ENCODE data around the gene BPGM. TPM values are rescaled to one million over a fixed set of nuclear protein-coding genes. Genes with fewer than 3 reads are reported as not detected.

Gene BPGM
- total and polyA plus RNA-seq, 2 experiments from 2014 or later, result 16.9 TPM

DNA sequence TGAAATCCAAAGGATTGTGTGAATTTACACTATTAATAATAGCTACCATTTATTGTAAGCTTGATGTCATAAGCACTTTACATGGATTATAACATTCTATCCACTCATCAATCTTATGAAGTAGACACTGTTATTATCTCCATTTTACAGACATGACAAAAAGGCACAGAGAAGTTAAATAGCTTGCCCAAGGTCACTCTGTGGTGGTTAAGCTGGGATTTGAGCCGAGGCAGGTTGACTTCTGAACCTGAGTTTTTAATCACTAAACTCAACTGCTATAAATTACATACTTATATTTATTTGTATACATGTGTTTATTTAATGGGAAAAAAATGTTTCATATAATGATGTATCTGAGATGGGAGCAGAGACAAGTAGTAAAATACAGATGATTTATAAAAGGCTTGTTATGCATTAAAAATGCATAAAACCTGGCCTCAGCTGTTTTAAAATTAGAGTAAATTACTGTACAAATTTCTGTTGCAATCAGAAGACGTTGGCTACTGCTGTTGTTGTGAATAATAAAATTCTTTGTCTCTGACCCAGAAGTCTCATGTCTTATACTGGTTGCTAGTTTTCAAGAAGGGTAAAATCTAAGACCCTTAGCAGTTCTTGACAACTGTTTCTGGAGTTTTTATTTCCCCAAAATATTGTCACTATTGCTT lies 71.7 kb downstream of the BPGM start:
- Mint-ChIP-seq H3K27ac (no peak overlapping the region), H3K36me3 (ENCODE audit: low read depth) (no peaks in the 10 kb centered on the region), H3K4me3 (no peak overlapping the region), H3K4me1 (no peaks in the 10 kb centered on the region), H3K9me3 (no peaks in the 10 kb centered on the region), H3K27me3 (ENCODE audit: insufficient read depth, low read depth, poor library complexity) (peaks cover 3% of the 10 kb centered on the region)
- DNase-seq (ENCODE audit: low spot score) (no peak), ATAC-seq (no peak)
- no peaks in the 10 kb centered on the region for H3K27me3 ChIP-seq (ENCODE audit: insufficient read depth)
- no peak overlapping the region for H2AFZ ChIP-seq
- no peaks in the 10 kb centered on the region for H3K79me2 ChIP-seq (replicated peaks; ENCODE audit: insufficient read depth)
- no peak for TF ChIP-seq EZH2 (IDR thresholded peaks at IDR 0.05; ENCODE audit: low read depth, unreplicated experiment)
- TF ChIP-seq JUNB (IDR thresholded peaks at IDR 0.05; ENCODE audit: unreplicated experiment), result no peak
- no peak for TF ChIP-seq ZNF331 (CRISPR knock-in tag; IDR thresholded peaks at IDR 0.05; ENCODE audit: low read depth)
- TF ChIP-seq, protein P1, sequence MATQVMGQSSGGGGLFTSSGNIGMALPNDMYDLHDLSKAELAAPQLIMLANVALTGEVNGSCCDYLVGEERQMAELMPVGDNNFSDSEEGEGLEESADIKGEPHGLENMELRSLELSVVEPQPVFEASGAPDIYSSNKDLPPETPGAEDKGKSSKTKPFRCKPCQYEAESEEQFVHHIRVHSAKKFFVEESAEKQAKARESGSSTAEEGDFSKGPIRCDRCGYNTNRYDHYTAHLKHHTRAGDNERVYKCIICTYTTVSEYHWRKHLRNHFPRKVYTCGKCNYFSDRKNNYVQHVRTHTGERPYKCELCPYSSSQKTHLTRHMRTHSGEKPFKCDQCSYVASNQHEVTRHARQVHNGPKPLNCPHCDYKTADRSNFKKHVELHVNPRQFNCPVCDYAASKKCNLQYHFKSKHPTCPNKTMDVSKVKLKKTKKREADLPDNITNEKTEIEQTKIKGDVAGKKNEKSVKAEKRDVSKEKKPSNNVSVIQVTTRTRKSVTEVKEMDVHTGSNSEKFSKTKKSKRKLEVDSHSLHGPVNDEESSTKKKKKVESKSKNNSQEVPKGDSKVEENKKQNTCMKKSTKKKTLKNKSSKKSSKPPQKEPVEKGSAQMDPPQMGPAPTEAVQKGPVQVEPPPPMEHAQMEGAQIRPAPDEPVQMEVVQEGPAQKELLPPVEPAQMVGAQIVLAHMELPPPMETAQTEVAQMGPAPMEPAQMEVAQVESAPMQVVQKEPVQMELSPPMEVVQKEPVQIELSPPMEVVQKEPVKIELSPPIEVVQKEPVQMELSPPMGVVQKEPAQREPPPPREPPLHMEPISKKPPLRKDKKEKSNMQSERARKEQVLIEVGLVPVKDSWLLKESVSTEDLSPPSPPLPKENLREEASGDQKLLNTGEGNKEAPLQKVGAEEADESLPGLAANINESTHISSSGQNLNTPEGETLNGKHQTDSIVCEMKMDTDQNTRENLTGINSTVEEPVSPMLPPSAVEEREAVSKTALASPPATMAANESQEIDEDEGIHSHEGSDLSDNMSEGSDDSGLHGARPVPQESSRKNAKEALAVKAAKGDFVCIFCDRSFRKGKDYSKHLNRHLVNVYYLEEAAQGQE (IDR thresholded peaks at IDR 0.05; ENCODE audit: unreplicated experiment), result no peak
- TF ChIP-seq EZH2phosphoT487 (IDR thresholded peaks at IDR 0.05; ENCODE audit: unreplicated experiment), result no peak
- TF ChIP-seq STAT1 (IDR thresholded peaks at IDR 0.05; ENCODE audit: unreplicated experiment), result no peak
- TF ChIP-seq CREB1 (CRISPR knock-in tag; IDR thresholded peaks at IDR 0.05; ENCODE audit: low read depth), result no peak
- TF ChIP-seq, protein P2, sequence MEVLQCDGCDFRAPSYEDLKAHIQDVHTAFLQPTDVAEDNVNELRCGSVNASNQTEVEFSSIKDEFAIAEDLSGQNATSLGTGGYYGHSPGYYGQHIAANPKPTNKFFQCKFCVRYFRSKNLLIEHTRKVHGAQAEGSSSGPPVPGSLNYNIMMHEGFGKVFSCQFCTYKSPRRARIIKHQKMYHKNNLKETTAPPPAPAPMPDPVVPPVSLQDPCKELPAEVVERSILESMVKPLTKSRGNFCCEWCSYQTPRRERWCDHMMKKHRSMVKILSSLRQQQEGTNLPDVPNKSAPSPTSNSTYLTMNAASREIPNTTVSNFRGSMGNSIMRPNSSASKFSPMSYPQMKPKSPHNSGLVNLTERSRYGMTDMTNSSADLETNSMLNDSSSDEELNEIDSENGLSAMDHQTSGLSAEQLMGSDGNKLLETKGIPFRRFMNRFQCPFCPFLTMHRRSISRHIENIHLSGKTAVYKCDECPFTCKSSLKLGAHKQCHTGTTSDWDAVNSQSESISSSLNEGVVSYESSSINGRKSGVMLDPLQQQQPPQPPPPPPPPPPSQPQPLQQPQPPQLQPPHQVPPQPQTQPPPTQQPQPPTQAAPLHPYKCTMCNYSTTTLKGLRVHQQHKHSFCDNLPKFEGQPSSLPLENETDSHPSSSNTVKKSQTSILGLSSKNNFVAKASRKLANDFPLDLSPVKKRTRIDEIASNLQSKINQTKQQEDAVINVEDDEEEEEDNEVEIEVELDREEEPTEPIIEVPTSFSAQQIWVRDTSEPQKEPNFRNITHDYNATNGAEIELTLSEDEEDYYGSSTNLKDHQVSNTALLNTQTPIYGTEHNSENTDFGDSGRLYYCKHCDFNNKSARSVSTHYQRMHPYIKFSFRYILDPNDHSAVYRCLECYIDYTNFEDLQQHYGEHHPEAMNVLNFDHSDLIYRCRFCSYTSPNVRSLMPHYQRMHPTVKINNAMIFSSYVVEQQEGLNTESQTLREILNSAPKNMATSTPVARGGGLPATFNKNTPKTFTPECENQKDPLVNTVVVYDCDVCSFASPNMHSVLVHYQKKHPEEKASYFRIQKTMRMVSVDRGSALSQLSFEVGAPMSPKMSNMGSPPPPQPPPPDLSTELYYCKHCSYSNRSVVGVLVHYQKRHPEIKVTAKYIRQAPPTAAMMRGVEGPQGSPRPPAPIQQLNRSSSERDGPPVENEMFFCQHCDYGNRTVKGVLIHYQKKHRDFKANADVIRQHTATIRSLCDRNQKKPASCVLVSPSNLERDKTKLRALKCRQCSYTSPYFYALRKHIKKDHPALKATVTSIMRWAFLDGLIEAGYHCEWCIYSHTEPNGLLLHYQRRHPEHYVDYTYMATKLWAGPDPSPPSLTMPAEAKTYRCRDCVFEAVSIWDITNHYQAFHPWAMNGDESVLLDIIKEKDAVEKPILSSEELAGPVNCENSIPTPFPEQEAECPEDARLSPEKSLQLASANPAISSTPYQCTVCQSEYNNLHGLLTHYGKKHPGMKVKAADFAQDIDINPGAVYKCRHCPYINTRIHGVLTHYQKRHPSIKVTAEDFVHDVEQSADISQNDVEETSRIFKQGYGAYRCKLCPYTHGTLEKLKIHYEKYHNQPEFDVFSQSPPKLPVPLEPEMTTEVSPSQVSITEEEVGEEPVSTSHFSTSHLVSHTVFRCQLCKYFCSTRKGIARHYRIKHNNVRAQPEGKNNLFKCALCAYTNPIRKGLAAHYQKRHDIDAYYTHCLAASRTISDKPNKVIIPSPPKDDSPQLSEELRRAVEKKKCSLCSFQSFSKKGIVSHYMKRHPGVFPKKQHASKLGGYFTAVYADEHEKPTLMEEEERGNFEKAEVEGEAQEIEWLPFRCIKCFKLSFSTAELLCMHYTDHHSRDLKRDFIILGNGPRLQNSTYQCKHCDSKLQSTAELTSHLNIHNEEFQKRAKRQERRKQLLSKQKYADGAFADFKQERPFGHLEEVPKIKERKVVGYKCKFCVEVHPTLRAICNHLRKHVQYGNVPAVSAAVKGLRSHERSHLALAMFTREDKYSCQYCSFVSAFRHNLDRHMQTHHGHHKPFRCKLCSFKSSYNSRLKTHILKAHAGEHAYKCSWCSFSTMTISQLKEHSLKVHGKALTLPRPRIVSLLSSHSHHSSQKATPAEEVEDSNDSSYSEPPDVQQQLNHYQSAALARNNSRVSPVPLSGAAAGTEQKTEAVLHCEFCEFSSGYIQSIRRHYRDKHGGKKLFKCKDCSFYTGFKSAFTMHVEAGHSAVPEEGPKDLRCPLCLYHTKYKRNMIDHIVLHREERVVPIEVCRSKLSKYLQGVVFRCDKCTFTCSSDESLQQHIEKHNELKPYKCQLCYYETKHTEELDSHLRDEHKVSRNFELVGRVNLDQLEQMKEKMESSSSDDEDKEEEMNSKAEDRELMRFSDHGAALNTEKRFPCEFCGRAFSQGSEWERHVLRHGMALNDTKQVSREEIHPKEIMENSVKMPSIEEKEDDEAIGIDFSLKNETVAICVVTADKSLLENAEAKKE (CRISPR knock-in tag; IDR thresholded peaks at IDR 0.05), result no peak
- TF ChIP-seq ZNF114 (CRISPR knock-in tag; IDR thresholded peaks at IDR 0.05), result no peak
- TF ChIP-seq, protein P3, sequence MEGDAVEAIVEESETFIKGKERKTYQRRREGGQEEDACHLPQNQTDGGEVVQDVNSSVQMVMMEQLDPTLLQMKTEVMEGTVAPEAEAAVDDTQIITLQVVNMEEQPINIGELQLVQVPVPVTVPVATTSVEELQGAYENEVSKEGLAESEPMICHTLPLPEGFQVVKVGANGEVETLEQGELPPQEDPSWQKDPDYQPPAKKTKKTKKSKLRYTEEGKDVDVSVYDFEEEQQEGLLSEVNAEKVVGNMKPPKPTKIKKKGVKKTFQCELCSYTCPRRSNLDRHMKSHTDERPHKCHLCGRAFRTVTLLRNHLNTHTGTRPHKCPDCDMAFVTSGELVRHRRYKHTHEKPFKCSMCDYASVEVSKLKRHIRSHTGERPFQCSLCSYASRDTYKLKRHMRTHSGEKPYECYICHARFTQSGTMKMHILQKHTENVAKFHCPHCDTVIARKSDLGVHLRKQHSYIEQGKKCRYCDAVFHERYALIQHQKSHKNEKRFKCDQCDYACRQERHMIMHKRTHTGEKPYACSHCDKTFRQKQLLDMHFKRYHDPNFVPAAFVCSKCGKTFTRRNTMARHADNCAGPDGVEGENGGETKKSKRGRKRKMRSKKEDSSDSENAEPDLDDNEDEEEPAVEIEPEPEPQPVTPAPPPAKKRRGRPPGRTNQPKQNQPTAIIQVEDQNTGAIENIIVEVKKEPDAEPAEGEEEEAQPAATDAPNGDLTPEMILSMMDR (conservative IDR thresholded peaks at IDR 0.05; ENCODE audit: low read depth in 2 of 2), result no peak
- no peaks in the 10 kb centered on the region for H3K9me2 ChIP-seq (ENCODE audit: insufficient read depth)
- H3K36me3 ChIP-seq (ENCODE audit: insufficient read depth), result no peaks in the 10 kb centered on the region
- no peaks in the 10 kb centered on the region for H3K4me1 ChIP-seq (ENCODE audit: insufficient read depth)
- H3K4me2 ChIP-seq, result no peak overlapping the region
- H3F3A ChIP-seq (replicated peaks; ENCODE audit: low read depth), result no peaks in the 10 kb centered on the region
- H3K27ac ChIP-seq (ENCODE audit: low read depth), result no peak overlapping the region
- H4K20me1 ChIP-seq (replicated peaks; ENCODE audit: insufficient read depth), result no peaks in the 10 kb centered on the region
- no peak overlapping the region for H3K4me3 ChIP-seq
